Effector memory CD8-positive, alpha-beta T cell (primary cell): ENCODE measurements around the gene CHCHD5.
"Not testable (repeated sequence)": the region's sequence is repeated elsewhere in the genome, so short reads cannot be mapped to it uniquely, and the experiment has no call there.

ENCODE experiments used
- ATAC-seq: fragments of 150-1000 bp; cut with Tn5 transposase; replicated peaks from 2 replicates; pipeline ENCODE4 v1.10.0; 2021; ENCODE audit warnings: mild to moderate bottlenecking, moderate library complexity
- DNase-seq, 3 experiments: peaks; one replicate each; pipeline ENCODE4 v3.0.0; 2021
- H3K27ac Mint-ChIP-seq, 2 donors: one replicate each; pipeline ENCODE4 v1.8.0; 2022; ENCODE audit warnings: mild to moderate bottlenecking in 2 of 2, mixed read lengths in 2 of 2, moderate library complexity in 2 of 2
- H3K27me3 Mint-ChIP-seq, 2 donors: one replicate each; pipeline ENCODE4 v1.8.0; 2022; ENCODE audit warnings: mixed read lengths in 2 of 2
- H3K36me3 Mint-ChIP-seq: one replicate; pipeline ENCODE4 v1.8.0; 2022; ENCODE audit warnings: mild to moderate bottlenecking, moderate library complexity, mixed read lengths; ENCODE audit not compliant: insufficient read depth
- H3K4me1 Mint-ChIP-seq, 2 donors: one replicate each; pipeline ENCODE4 v1.8.0; 2022; ENCODE audit warnings: low read depth in 2 of 2, mixed read lengths in 2 of 2
- H3K4me3 Mint-ChIP-seq, 2 donors: one replicate each; pipeline ENCODE4 v1.8.0; 2022; ENCODE audit warnings: mild to moderate bottlenecking in 2 of 2, mixed read lengths in 2 of 2, moderate library complexity in 2 of 2
- H3K9me3 Mint-ChIP-seq, 2 donors: one replicate each; pipeline ENCODE4 v1.8.0; 2022; ENCODE audit warnings: mixed read lengths in 2 of 2
- total RNA-seq, 9 experiments: gene quantifications; one replicate each; lab custom pipeline; 2026; lab: John Stamatoyannopoulos, UW

The CHCHD5 gene
- total RNA-seq, result 3.4 to 9.0 (median 6.7) reads per million in 9 experiments

GRCh38 chr2:112584134-112584890 is at the start of gene CHCHD5:
Gene CHCHD5, plus strand, starts transcription at chr2:112584609. Its CDS starts 39 bp downstream, at chr2:112584648.
- H3K9me3 Mint-ChIP-seq, result no peaks in the 10 kb centered on the region

DNA sequence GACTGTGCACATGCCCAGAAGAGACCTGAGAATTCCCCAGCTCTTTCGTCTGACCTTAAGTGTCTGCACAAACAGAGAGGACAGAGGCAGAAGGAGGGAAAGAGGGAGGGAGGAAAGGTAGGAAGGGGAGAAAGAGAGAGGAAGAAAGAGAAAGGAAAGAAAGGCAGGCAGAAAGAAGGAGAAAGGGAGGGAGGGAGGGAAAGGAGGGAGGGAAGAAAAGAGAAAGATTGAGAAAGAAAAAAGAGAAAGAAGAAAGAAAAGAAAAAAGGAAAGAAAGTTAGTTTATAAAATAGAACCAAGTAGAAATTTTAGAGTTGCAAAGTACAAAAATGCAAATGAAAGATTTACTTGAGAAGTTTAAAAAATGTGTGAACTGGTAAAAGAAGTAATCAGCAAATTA is 49.6 kb upstream of the CHCHD5 start:
- Mint-ChIP-seq H3K27me3 (no peaks in the 10 kb centered on the region), H3K4me3 (no peak overlapping the region), H3K36me3 (peaks cover 4% of the 10 kb centered on the region), H3K9me3 (no peaks in the 10 kb centered on the region), H3K4me1 (no peaks in the 10 kb centered on the region), H3K27ac (no peak overlapping the region)
- no peak for ATAC-seq
- no peak for DNase-seq

More at GRCh38 chr2:112584134-112584890, at the start of gene CHCHD5:
- Mint-ChIP-seq H3K4me1 (peaks cover 31 to 34% of the 10 kb centered on the region in 2 donors), H3K4me3 (peak within 1 kb of the TSS; percentile 97 to 98), H3K27ac (peak within 1 kb of the TSS; percentile 98 to 99), H3K27me3 (no peaks in the 10 kb centered on the region), H3K36me3 (peaks cover 27% of the 10 kb centered on the region)
- DNase-seq, result peak; percentile 91 to 92 (median 92)
- peak; percentile 91 for ATAC-seq

- not testable (repeated sequence) for H3K36me3 Mint-ChIP-seq, H3K27ac Mint-ChIP-seq, ATAC-seq, H3K9me3 Mint-ChIP-seq, H3K4me3 Mint-ChIP-seq, DNase-seq, H3K27me3 Mint-ChIP-seq
- peaks cover 5 to 11% of the 10 kb centered on the region in 2 donors for H3K4me1 Mint-ChIP-seq
Measured at GRCh38 chr2:112536665-112537064, 47.7 kb upstream of the CHCHD5 start.

DNA sequence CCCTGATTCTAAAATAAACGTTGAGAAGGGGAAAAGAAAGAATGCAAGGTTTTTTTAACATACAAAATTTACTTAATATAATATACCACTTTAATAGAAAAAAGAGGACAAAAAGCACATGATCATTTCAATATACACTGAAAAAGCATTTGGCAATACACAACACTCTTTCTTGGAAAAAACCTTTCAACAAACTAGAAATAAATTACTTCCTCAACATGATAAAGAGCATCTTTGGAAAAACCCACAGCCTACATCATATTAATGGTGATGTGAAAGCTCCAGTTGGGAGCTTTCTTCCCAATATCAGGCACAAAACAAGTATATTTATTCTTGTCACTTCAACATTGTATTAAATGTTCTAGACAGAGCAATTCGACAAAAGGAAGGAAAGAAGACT is 45.1 kb upstream of the CHCHD5 start:
- no peaks in the 10 kb centered on the region for H3K27me3 Mint-ChIP-seq
- no peak overlapping the region for H3K4me3 Mint-ChIP-seq
- ATAC-seq (no peak), DNase-seq (no peak)
- H3K4me1 Mint-ChIP-seq, result peaks cover 5 to 15% of the 10 kb centered on the region in 2 donors
- no peaks in the 10 kb centered on the region for H3K36me3 Mint-ChIP-seq
- no peak overlapping the region for H3K27ac Mint-ChIP-seq
- H3K9me3 Mint-ChIP-seq, result no peaks in the 10 kb centered on the region

GRCh38 chr2:112540906-112541305 is 43.5 kb upstream of the CHCHD5 start:
- Mint-ChIP-seq H3K9me3 (no peaks in the 10 kb centered on the region), H3K36me3 (no peaks in the 10 kb centered on the region), H3K4me3 (peak overlapping the region in 1 of 2 donors; percentile 18), H3K27ac (no peak overlapping the region), H3K4me1 (peaks cover 5 to 15% of the 10 kb centered on the region in 2 donors), H3K27me3 (no peaks in the 10 kb centered on the region)
- ATAC-seq (no peak), DNase-seq (no peak)

GRCh38 chr2:112541315-112542122 is 42.9 kb upstream of the CHCHD5 start:
- Mint-ChIP-seq H3K27me3 (no peaks in the 10 kb centered on the region), H3K36me3 (no peaks in the 10 kb centered on the region), H3K9me3 (no peaks in the 10 kb centered on the region), H3K4me3 (no peak overlapping the region), H3K27ac (no peak overlapping the region), H3K4me1 (peaks cover 5 to 15% of the 10 kb centered on the region in 2 donors)
- DNase-seq, result peak in 2 of 3 experiments; percentile 54 to 74
- peak; percentile 76 for ATAC-seq

- H3K36me3 Mint-ChIP-seq, result peaks cover 8% of the 10 kb centered on the region
- no peak within 1 kb of the TSS for H3K27ac Mint-ChIP-seq
- peaks cover 7 to 15% of the 10 kb centered on the region in 2 donors for H3K4me1 Mint-ChIP-seq
- peak; percentile 81 for ATAC-seq
- H3K27me3 Mint-ChIP-seq, result no peaks in the 10 kb centered on the region
- peak in 2 of 3 experiments; percentile 55 to 57 for DNase-seq
- no peaks in the 10 kb centered on the region for H3K9me3 Mint-ChIP-seq
- no peak within 1 kb of the TSS for H3K4me3 Mint-ChIP-seq
Measured at GRCh38 chr2:112542123-112542983, 42.1 kb upstream of the CHCHD5 start, which contains the start of gene POLR1B. Gene POLR1B, plus strand, starts transcription at chr2:112542465. Its CDS starts 30 bp downstream, at chr2:112542495.

- Mint-ChIP-seq H3K36me3 (peaks cover 13% of the 10 kb centered on the region), H3K9me3 (no peaks in the 10 kb centered on the region), H3K4me1 (peaks cover 7 to 15% of the 10 kb centered on the region in 2 donors), H3K27ac (no peak overlapping the region), H3K27me3 (no peaks in the 10 kb centered on the region), H3K4me3 (no peak overlapping the region)
- DNase-seq (no peak), ATAC-seq (no peak)
Measured at GRCh38 chr2:112542984-112543661, 41.3 kb upstream of the CHCHD5 start.

- H3K36me3 Mint-ChIP-seq, result peaks cover 53% of the 10 kb centered on the region
- H3K4me1 Mint-ChIP-seq, result peaks cover 0 to 6% of the 10 kb centered on the region in 2 donors
- DNase-seq (no peak), ATAC-seq (no peak)
- H3K4me3 Mint-ChIP-seq, result no peak overlapping the region
- no peaks in the 10 kb centered on the region for H3K9me3 Mint-ChIP-seq
- no peaks in the 10 kb centered on the region for H3K27me3 Mint-ChIP-seq
- no peak overlapping the region for H3K27ac Mint-ChIP-seq
Measured at GRCh38 chr2:112547333-112547732, 37.1 kb upstream of the CHCHD5 start.

DNA sequence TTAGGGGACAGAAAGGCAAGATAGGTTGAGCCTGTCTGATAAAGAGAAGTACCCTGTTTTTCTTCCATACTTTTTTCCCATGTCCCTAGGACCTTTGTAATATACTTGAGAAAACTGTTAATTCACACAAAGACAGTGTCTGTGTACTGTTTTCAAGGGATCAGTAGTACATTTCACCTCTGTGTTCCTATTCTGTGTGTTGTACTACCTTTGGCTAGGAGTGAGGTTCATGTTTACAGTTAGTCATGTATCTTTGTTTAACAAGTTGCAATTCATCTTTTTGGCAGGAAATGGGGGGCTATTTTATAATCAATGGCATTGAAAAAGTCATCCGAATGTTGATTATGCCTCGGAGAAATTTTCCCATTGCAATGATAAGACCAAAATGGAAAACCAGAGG is 35.4 kb upstream of the CHCHD5 start:
- Mint-ChIP-seq H3K4me3 (no peak overlapping the region), H3K36me3 (peaks cover 70% of the 10 kb centered on the region), H3K4me1 (peaks cover 0 to 6% of the 10 kb centered on the region in 2 donors), H3K27me3 (no peaks in the 10 kb centered on the region), H3K9me3 (no peaks in the 10 kb centered on the region), H3K27ac (peak overlapping the region in 1 of 2 donors; percentile 44)
- ATAC-seq (no peak), DNase-seq (no peak)

GRCh38 chr2:112566104-112566503 is 18.3 kb upstream of the CHCHD5 start:
- Mint-ChIP-seq H3K27ac (no peak overlapping the region), H3K9me3 (no peaks in the 10 kb centered on the region), H3K4me1 (peaks cover 0 to 4% of the 10 kb centered on the region in 2 donors), H3K36me3 (peaks cover 74% of the 10 kb centered on the region), H3K4me3 (no peak overlapping the region), H3K27me3 (no peaks in the 10 kb centered on the region)
- DNase-seq (no peak), ATAC-seq (no peak)

- H3K36me3 Mint-ChIP-seq, result peaks cover 74% of the 10 kb centered on the region
- not testable (repeated sequence) for H3K9me3 Mint-ChIP-seq, DNase-seq, H3K27ac Mint-ChIP-seq, H3K4me1 Mint-ChIP-seq, ATAC-seq, H3K27me3 Mint-ChIP-seq, H3K4me3 Mint-ChIP-seq
Measured at GRCh38 chr2:112566508-112566907, 17.9 kb upstream of the CHCHD5 start.
